Sciatic nerve (tissue), 2 donors: Measurements from ENCODE around the gene UFL1. TPM values are rescaled to one million over a fixed set of nuclear protein-coding genes. Genes with fewer than 3 reads are reported as not detected.
"Not testable (repeated sequence)": the region's sequence is repeated elsewhere in the genome, so short reads cannot be mapped to it uniquely, and the experiment has no call there.

Experiments used
- ATAC-seq: fragments of 200-7000 bp; cut with Tn5 transposase; one replicate; pipeline ENCODE4 v1.9.1; 2020; ENCODE audit warnings: mild to moderate bottlenecking, moderate library complexity
- DNase-seq: peaks from one replicate; pipeline ENCODE4 v3.0.0-alpha.2; 2020; ENCODE audit warnings: low spot score
- intact Hi-C: fragments of 100-400 bp; cut with DNase I; formaldehyde crosslinking; loops from one replicate; pipeline ENCODE4 v1.14.2; 2022
- total RNA-seq: library from RNA; stranded (reverse); fragmentation: NEBNext Ultra II Directional; extraction: Animal tissue kit (Norgen Biotek cat#: 25700); gene quantifications from one replicate; pipeline ENCODE4 v1.2.1, GENCODE V29; 2021
- donor health status: DM: no; HTN: no; CAD: no.
- donor health status: DM: no; HTN: no; CAD: no.

UFL1 gene
- total RNA-seq = 32.1 TPM

GRCh38 chr6:96521644-96522464, at the start of gene UFL1:
TSS of gene UFL1 (plus strand) at chr6:96521806. CDS start at chr6:96521874, 68 bp downstream.
- peak; percentile 95 for DNase-seq
- ATAC-seq = peak; percentile 100
- intact Hi-C loops = no loop called here

- intact Hi-C loops, DNase-seq, ATAC-seq: not testable (repeated sequence)
Observed at GRCh38 chr6:96472291-96472690, 49.3 kb upstream of the UFL1 start.

- DNase-seq (no peak), ATAC-seq (no peak)
- intact Hi-C loops = no loop called here
Observed at GRCh38 chr6:96478695-96479094, 42.9 kb upstream of the UFL1 start.

- ATAC-seq (no peak), DNase-seq (no peak)
- intact Hi-C loops = no loop called here
Observed at GRCh38 chr6:96491926-96492325, 29.7 kb upstream of the UFL1 start.

- intact Hi-C loops = no loop called here
- ATAC-seq = no peak
- DNase-seq = no peak
Observed at GRCh38 chr6:96499781-96500180, 21.8 kb upstream of the UFL1 start.

GRCh38 chr6:96502915-96503314, 18.7 kb upstream of the UFL1 start:
- DNase-seq (no peak), ATAC-seq (no peak)
- intact Hi-C loops = no loop called here

GRCh38 chr6:96505363-96505762, 16.2 kb upstream of the UFL1 start:
- DNase-seq (no peak), ATAC-seq (no peak)
- intact Hi-C loops = no loop called here

- DNase-seq (no peak), ATAC-seq (no peak)
- intact Hi-C loops = no loop called here
Observed at GRCh38 chr6:96509281-96509680, 12.3 kb upstream of the UFL1 start.

GRCh38 chr6:96520171-96521115, 1.2 kb upstream of the UFL1 start:
- DNase-seq = no peak
- intact Hi-C loops = no loop called here
- no peak for ATAC-seq

GRCh38 chr6:96521306-96521643, 331 bp upstream of the UFL1 start:
- intact Hi-C loops = no loop called here
- ATAC-seq (peak; percentile 37), DNase-seq (no peak)

GRCh38 chr6:96522465-96523009, 931 bp downstream of the UFL1 start:
- DNase-seq = no peak
- peak; percentile 40 for ATAC-seq
- intact Hi-C loops = no loop called here

- ATAC-seq = no peak
- no peak for DNase-seq
- intact Hi-C loops = no loop called here
Observed at GRCh38 chr6:96528193-96528592, 6.6 kb downstream of the UFL1 start.

- ATAC-seq (no peak), DNase-seq (no peak)
- intact Hi-C loops = no loop called here
Observed at GRCh38 chr6:96532399-96532798, 10.8 kb downstream of the UFL1 start.

- no peak for DNase-seq
- intact Hi-C loops = no loop called here
Observed at GRCh38 chr6:96537726-96538125, 16.1 kb downstream of the UFL1 start.

GRCh38 chr6:96542702-96543101, 21.1 kb downstream of the UFL1 start:
- DNase-seq = no peak
- no peak for ATAC-seq
- intact Hi-C loops = no loop called here

More at GRCh38 chr6:96537726-96538125, 16.1 kb downstream of the UFL1 start:
- no peak for ATAC-seq

GRCh38 chr6:96545882-96546281, 24.3 kb downstream of the UFL1 start:
- intact Hi-C loops = no loop called here
- ATAC-seq = no peak
- no peak for DNase-seq

GRCh38 chr6:96547654-96548053, 26.0 kb downstream of the UFL1 start:
- ATAC-seq (no peak), DNase-seq (no peak)
- intact Hi-C loops = no loop called here

- DNase-seq = no peak
- ATAC-seq = no peak
- intact Hi-C loops = no loop called here
Observed at GRCh38 chr6:96554558-96554957, 33.0 kb downstream of the UFL1 start.

GRCh38 chr6:96559740-96560139, 38.1 kb downstream of the UFL1 start:
- DNase-seq, intact Hi-C loops, ATAC-seq: not testable (repeated sequence)

- ATAC-seq = no peak
- no peak for DNase-seq
- intact Hi-C loops = no loop called here
Observed at GRCh38 chr6:96562886-96563285, 41.3 kb downstream of the UFL1 start, which contains the start of gene FHL5. TSS of gene FHL5 (plus strand) at chr6:96563128. CDS start at chr6:96603614, 40,486 bp downstream.
